Measurements from ENCODE around the gene MAMLD1. TPM values are rescaled to one million over a fixed set of nuclear protein-coding genes. Genes with fewer than 3 reads are reported as not detected.
A peak's percentile ranks its signal among the peaks of the same experiment; 100 is the strongest.

The MAMLD1 gene
- total and polyA plus RNA-seq, 9 of the 15 experiments (the other 6 are each of a cell fraction or from before 2014, with no cell fraction given) = 0.12 to 0.18 TPM; not detected in 7

DNA sequence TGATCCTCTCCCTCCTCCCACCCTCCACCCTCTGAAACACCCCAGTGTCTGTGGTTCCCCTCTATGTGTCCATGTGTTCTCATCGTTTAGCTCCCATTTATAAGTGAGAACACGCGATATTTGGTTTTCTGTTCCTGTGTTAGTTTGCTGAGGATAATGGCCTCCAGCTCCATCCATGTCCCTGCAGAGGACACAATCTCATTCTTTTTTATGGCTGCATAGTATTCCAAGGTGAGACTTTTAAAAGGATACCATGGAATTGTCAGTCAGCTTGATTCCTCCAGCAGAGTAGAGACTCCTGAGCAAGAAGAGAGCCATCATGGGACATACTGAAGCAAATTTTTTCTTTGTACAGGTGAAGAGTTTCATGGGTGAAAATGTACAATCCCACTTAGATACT, 166.5 kb downstream of the MAMLD1 start:
- no peak for FAIRE-seq
- H3K9me3 ChIP-seq (replicated peaks; ENCODE audit: control insufficient read depth, insufficient read depth, low read depth, low read length) = no peaks in the 10 kb centered on the region
- TF ChIP-seq ZNF146 (CRISPR knock-in tag; IDR thresholded peaks at IDR 0.05; ENCODE audit: unreplicated experiment) (peak; percentile 80), BDP1 (IDR thresholded peaks at IDR 0.05; ENCODE audit: insufficient read depth, insufficient read length) (no peak)
- H3K4me1 ChIP-seq (replicated peaks in 1 of 2; ENCODE audit: control insufficient read depth in 2 of 2, insufficient read depth in 2 of 2, low read length in 2 of 2) = no peaks in the 10 kb centered on the region; a peak in 2 of 5 replicates
- BruUV-seq (replicated peaks) = no TSS peak
- no peak overlapping the region for H3K4me3 ChIP-seq
- no peak overlapping the region for H3K4me2 ChIP-seq (ENCODE audit: insufficient read depth, low read length)
- no peak for ATAC-seq
- no peak for DNase-seq (ENCODE audit: extremely low read depth in 1 of 4, low spot score in 3 of 4)
- H3K9me1 ChIP-seq (ENCODE audit: control insufficient read depth, insufficient read depth, low read length) = no peaks in the 10 kb centered on the region
- CTCF ChIA-PET (ENCODE audit: low intra/inter-chr PET ratio) = no interaction called here
- in situ Hi-C loops (cut with MboI) (no loop called here), intact Hi-C loops (cut with micrococcal nuclease) (no loop called here)
- no peaks in the 10 kb centered on the region for H3K79me2 ChIP-seq (ENCODE audit: control insufficient read depth, insufficient read depth, low read length)
- H3K27me3 ChIP-seq (ENCODE audit: control insufficient read depth in 2 of 2, insufficient read depth in 2 of 2, low read length in 2 of 2) = peaks cover 0 to 15% of the 10 kb centered on the region in 2 experiments; a peak in 2 of 5 replicates
- H2AFZ ChIP-seq (ENCODE audit: low read depth, low read length) = no peak overlapping the region
- WGBS (ENCODE audit: insufficient coverage, low coverage, missing lambda C conversion rate) = 15% methylated on average over 3 of the region's 3 CpGs
- H3K36me3 ChIP-seq (ENCODE audit: control insufficient read depth, insufficient read depth, low read length) = no peaks in the 10 kb centered on the region
- H3K9ac ChIP-seq (ENCODE audit: insufficient read depth in 1 of 2, low read depth in 2 of 2, low read length in 2 of 2) = no peak overlapping the region
- no peak overlapping the region for H3K27ac ChIP-seq (ENCODE audit: extremely low read depth, low read depth, low read length)
- POLR2A ChIA-PET = no interaction called here
- H4K20me1 ChIP-seq (replicated peaks; ENCODE audit: control insufficient read depth, insufficient read depth, low read length) = no peaks in the 10 kb centered on the region

DNA sequence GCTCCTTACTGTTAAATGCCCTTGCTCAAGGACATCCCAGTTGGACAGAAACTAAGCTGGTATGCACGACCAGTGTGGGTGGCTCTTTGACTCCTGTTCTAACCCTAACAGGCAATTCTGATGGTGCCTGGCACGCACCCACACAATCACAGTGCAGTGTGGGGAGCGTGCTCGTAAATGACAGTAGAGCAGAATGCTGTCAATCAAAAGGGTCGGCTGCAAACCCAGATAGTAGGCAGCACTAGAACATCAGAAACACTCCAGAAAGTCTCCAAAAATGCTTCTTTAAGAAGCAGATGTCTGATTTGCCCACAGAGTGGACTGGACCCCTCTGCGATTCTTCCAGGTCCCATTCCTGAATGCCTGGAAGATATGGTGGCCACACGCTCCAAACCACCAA, 167.7 kb downstream of the MAMLD1 start:
- Histone ChIP-seq H3K4me1 (replicated peaks in 1 of 2; ENCODE audit: control insufficient read depth in 2 of 2, insufficient read depth in 2 of 2, low read length in 2 of 2) (no peaks in the 10 kb centered on the region; a peak in 2 of 5 replicates), H2AFZ (ENCODE audit: low read depth, low read length) (no peak overlapping the region), H3K9me1 (ENCODE audit: control insufficient read depth, insufficient read depth, low read length) (no peaks in the 10 kb centered on the region), H3K27me3 (ENCODE audit: control insufficient read depth in 2 of 2, insufficient read depth in 2 of 2, low read length in 2 of 2) (peaks cover 0 to 8% of the 10 kb centered on the region in 2 experiments; a peak in 2 of 5 replicates), H3K27ac (ENCODE audit: extremely low read depth, low read depth, low read length) (no peak overlapping the region), H3K9me3 (replicated peaks; ENCODE audit: control insufficient read depth, insufficient read depth, low read depth, low read length) (no peaks in the 10 kb centered on the region), H4K20me1 (replicated peaks; ENCODE audit: control insufficient read depth, insufficient read depth, low read length) (no peaks in the 10 kb centered on the region), H3K4me2 (ENCODE audit: insufficient read depth, low read length) (no peak overlapping the region), H3K36me3 (ENCODE audit: control insufficient read depth, insufficient read depth, low read length) (no peaks in the 10 kb centered on the region), H3K4me3 (no peak overlapping the region), H3K9ac (ENCODE audit: insufficient read depth in 1 of 2, low read depth in 2 of 2, low read length in 2 of 2) (no peak overlapping the region), H3K79me2 (ENCODE audit: control insufficient read depth, insufficient read depth, low read length) (no peaks in the 10 kb centered on the region)
- FAIRE-seq (no peak), ATAC-seq (no peak), DNase-seq (ENCODE audit: extremely low read depth in 1 of 4, low spot score in 3 of 4) (no peak)
- TF ChIP-seq, protein P1, sequence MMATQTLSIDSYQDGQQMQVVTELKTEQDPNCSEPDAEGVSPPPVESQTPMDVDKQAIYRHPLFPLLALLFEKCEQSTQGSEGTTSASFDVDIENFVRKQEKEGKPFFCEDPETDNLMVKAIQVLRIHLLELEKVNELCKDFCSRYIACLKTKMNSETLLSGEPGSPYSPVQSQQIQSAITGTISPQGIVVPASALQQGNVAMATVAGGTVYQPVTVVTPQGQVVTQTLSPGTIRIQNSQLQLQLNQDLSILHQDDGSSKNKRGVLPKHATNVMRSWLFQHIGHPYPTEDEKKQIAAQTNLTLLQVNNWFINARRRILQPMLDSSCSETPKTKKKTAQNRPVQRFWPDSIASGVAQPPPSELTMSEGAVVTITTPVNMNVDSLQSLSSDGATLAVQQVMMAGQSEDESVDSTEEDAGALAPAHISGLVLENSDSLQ (IDR thresholded peaks at IDR 0.05) = peak; percentile 68
- TF ChIP-seq SIRT6 (IDR thresholded peaks at IDR 0.05; ENCODE audit: low read depth, low read length) = no peak
- no peak for TF ChIP-seq TEAD4 (IDR thresholded peaks at IDR 0.05; ENCODE audit: low read length)
- no peak for TF ChIP-seq TEAD4 (CRISPR knock-in tag; IDR thresholded peaks at IDR 0.05; ENCODE audit: borderline replicate concordance)
- TF ChIP-seq RBBP5 (IDR thresholded peaks at IDR 0.05; ENCODE audit: borderline replicate concordance, insufficient read depth, low read length, poor library complexity, severe bottlenecking) = no peak
- TF ChIP-seq, protein P2, sequence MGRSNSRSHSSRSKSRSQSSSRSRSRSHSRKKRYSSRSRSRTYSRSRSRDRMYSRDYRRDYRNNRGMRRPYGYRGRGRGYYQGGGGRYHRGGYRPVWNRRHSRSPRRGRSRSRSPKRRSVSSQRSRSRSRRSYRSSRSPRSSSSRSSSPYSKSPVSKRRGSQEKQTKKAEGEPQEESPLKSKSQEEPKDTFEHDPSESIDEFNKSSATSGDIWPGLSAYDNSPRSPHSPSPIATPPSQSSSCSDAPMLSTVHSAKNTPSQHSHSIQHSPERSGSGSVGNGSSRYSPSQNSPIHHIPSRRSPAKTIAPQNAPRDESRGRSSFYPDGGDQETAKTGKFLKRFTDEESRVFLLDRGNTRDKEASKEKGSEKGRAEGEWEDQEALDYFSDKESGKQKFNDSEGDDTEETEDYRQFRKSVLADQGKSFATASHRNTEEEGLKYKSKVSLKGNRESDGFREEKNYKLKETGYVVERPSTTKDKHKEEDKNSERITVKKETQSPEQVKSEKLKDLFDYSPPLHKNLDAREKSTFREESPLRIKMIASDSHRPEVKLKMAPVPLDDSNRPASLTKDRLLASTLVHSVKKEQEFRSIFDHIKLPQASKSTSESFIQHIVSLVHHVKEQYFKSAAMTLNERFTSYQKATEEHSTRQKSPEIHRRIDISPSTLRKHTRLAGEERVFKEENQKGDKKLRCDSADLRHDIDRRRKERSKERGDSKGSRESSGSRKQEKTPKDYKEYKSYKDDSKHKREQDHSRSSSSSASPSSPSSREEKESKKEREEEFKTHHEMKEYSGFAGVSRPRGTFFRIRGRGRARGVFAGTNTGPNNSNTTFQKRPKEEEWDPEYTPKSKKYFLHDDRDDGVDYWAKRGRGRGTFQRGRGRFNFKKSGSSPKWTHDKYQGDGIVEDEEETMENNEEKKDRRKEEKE (IDR thresholded peaks at IDR 0.05; ENCODE audit: borderline replicate concordance in 1 of 2, control insufficient read depth in 1 of 2, low read depth in 2 of 2, low read length in 1 of 2) = no peak
- TF ChIP-seq ZBTB2 (IDR thresholded peaks at IDR 0.05) = no peak
- no peak for TF ChIP-seq ZFX (CRISPR knock-in tag; IDR thresholded peaks at IDR 0.05)
- ChIA-PET CTCF (ENCODE audit: low intra/inter-chr PET ratio) (no interaction called here), POLR2A (no interaction called here)
- WGBS (ENCODE audit: insufficient coverage, low coverage, missing lambda C conversion rate) = 26% methylated on average over 7 of the region's 7 CpGs
- BruUV-seq (replicated peaks) = no TSS peak
- in situ Hi-C loops (cut with MboI) = no loop called here
- intact Hi-C loops (cut with micrococcal nuclease) = no loop called here

Data from K562 (cell line).